GM19467 (cell line): ENCODE data around the gene SLC13A3.

Source experiments
- ATAC-seq: cut with Tn5 transposase; IDR thresholded peaks from one replicate; pipeline ENCODE4 v1.9.1; 2021; ENCODE audit warnings: mild to moderate bottlenecking, moderate library complexity; ENCODE audit not compliant: unreplicated experiment

SLC13A3 gene

GRCh38 chr20:46563170-46563859 is 87.9 kb downstream of the SLC13A3 start:
- no peak for ATAC-seq

- no peak for ATAC-seq
Measured at GRCh38 chr20:46562373-46563169, 88.7 kb downstream of the SLC13A3 start.

GRCh38 chr20:46562009-46562372 is 89.3 kb downstream of the SLC13A3 start:
- no peak for ATAC-seq

- ATAC-seq = no peak
Measured at GRCh38 chr20:46559685-46560440, 91.4 kb downstream of the SLC13A3 start.

- ATAC-seq = no peak
Measured at GRCh38 chr20:46559001-46559400, 92.3 kb downstream of the SLC13A3 start.

GRCh38 chr20:46558511-46558959 is 92.7 kb downstream of the SLC13A3 start:
- no peak for ATAC-seq

GRCh38 chr20:46557231-46557956 is 93.9 kb downstream of the SLC13A3 start:
- ATAC-seq = no peak

GRCh38 chr20:46555370-46555956 is 95.8 kb downstream of the SLC13A3 start:
- ATAC-seq = no peak

GRCh38 chr20:46554828-46555227 is 96.4 kb downstream of the SLC13A3 start:
- no peak for ATAC-seq

- no peak for ATAC-seq
Measured at GRCh38 chr20:46553926-46554325, 97.3 kb downstream of the SLC13A3 start.

- peak; percentile 71 for ATAC-seq
Measured at GRCh38 chr20:46552460-46553420, 98.5 kb downstream of the SLC13A3 start.

GRCh38 chr20:46551522-46552381 is 99.5 kb downstream of the SLC13A3 start:
- ATAC-seq = no peak

- ATAC-seq = no peak
Measured at GRCh38 chr20:46550461-46550860, 100.8 kb downstream of the SLC13A3 start, which contains the start of gene OCSTAMP. Gene OCSTAMP, minus strand, starts transcription at chr20:46550654. Its CDS starts 94 bp downstream, at chr20:46550560.

GRCh38 chr20:46549188-46549972 is 101.9 kb downstream of the SLC13A3 start:
- no peak for ATAC-seq

GRCh38 chr20:46548688-46549087 is 102.6 kb downstream of the SLC13A3 start:
- ATAC-seq = no peak

GRCh38 chr20:46547995-46548394 is 103.3 kb downstream of the SLC13A3 start:
- ATAC-seq = no peak

GRCh38 chr20:46546936-46547335 is 104.3 kb downstream of the SLC13A3 start:
- no peak for ATAC-seq

GRCh38 chr20:46546298-46546697 is 105.0 kb downstream of the SLC13A3 start:
- ATAC-seq = no peak
